SK-N-SH (cell line): ENCODE results near the gene MRPL55. TPM values are rescaled to one million over a fixed set of nuclear protein-coding genes. Genes with fewer than 3 reads are reported as not detected.
A peak's percentile ranks its signal among the peaks of the same experiment; 100 is the strongest.

Experiments
- CTCF ChIA-PET: fragments of 300-600, 350-600 bp; formaldehyde crosslinking; extraction: SDS; loops from one replicate; lab custom pipeline; 2021; lab: Yijun Ruan, JAX
- POLR2A ChIA-PET: fragments of 350-600 bp; sonication (Branson Sonifier 250); formaldehyde crosslinking; extraction: SDS; loops from one replicate; lab custom pipeline; 2020; ENCODE audit warnings: antibody characterized with exemption, inconsistent platforms; lab: Yijun Ruan, JAX
- DNase-seq: peaks from one replicate; pipeline ENCODE4 v3.0.0; 2012
- H2AFZ ChIP-seq: fragments of 200-600 bp; sonication (generic); 2 replicates; pipeline ENCODE4 v1.8.1; 2016; ENCODE audit warnings: antibody characterized with exemption, mild to moderate bottlenecking, low read depth
- H3F3A ChIP-seq: fragments of 200-600 bp; sonication (generic); replicated peaks from 2 replicates; pipeline ENCODE3; 2016; ENCODE audit warnings: antibody characterized with exemption, mild to moderate bottlenecking; ENCODE audit not compliant: insufficient read depth
- H3K27ac ChIP-seq, 2 experiments: fragments of 200-500 bp in 1 of 2; fragments of 200-600 bp in 1 of 2; sonication (Bioruptor generic) in 1 of 2; sonication (generic), shearing (Covaris generic) in 1 of 2; 2 replicates each; pipeline versions ENCODE4 v1.5.1 to v1.6.1; 2014 to 2016; ENCODE audit warnings: low read depth in 2 of 2, inconsistent platforms in 1 of 2, low read length in 1 of 2, mild to moderate bottlenecking in 1 of 2, mixed read lengths in 1 of 2
- H3K27me3 ChIP-seq: fragments of 200-600 bp; sonication (generic), shearing (Covaris generic); 2 replicates; pipeline ENCODE4 v1.6.1; 2016; ENCODE audit warnings: mixed run types; ENCODE audit not compliant: insufficient read depth
- H3K36me3 ChIP-seq, 2 experiments: fragments of 200-500 bp in 1 of 2; fragments of 200-600 bp in 1 of 2; sonication (Bioruptor generic) in 1 of 2; sonication (generic) in 1 of 2; replicated peaks in 1 of 2; 2 replicates each; pipeline versions ENCODE3 to v1.5.1; 2014 to 2016; ENCODE audit warnings: low read length in 1 of 2, mild to moderate bottlenecking in 1 of 2; ENCODE audit not compliant: insufficient read depth in 2 of 2, control insufficient read depth in 1 of 2
- H3K4me1 ChIP-seq, 2 experiments: fragments of 200-500 bp in 1 of 2; fragments of 200-600 bp in 1 of 2; sonication (Bioruptor generic) in 1 of 2; sonication (generic), shearing (Covaris generic) in 1 of 2; 2 replicates each; pipeline versions ENCODE4 v1.5.1 to v1.6.1; 2014 to 2016; ENCODE audit warnings: low read depth in 1 of 2, low read length in 1 of 2, mixed run types in 1 of 2; ENCODE audit not compliant: insufficient read depth in 2 of 2, control insufficient read depth in 1 of 2
- H3K4me2 ChIP-seq: fragments of 200-600 bp; sonication (generic), shearing (Covaris generic); 2 replicates; pipeline ENCODE4 v1.6.1; 2017; ENCODE audit warnings: mixed run types
- H3K4me3 ChIP-seq, 2 experiments: fragments of 200-500 bp in 1 of 2; fragments of 200-600 bp in 1 of 2; sonication (Bioruptor generic) in 1 of 2; sonication (generic), shearing (Covaris generic) in 1 of 2; 2 replicates each; pipeline versions ENCODE4 v1.5.1 to v1.8.1; 2014 to 2016; ENCODE audit warnings: low read depth in 2 of 2, inconsistent platforms in 1 of 2, low read length in 1 of 2, mild to moderate bottlenecking in 1 of 2, mixed read lengths in 1 of 2, moderate library complexity in 1 of 2
- H3K79me2 ChIP-seq: fragments of 200-600 bp; sonication (generic); 2 replicates; pipeline ENCODE4 v1.8.1; 2017; ENCODE audit warnings: mild to moderate bottlenecking; ENCODE audit not compliant: insufficient read depth
- H3K9ac ChIP-seq: fragments of 200-600 bp; sonication (generic); 2 replicates; pipeline ENCODE4 v1.6.1; 2017; ENCODE audit warnings: mixed run types
- H3K9me2 ChIP-seq: fragments of 200-600 bp; sonication (generic); 2 replicates; pipeline ENCODE4 v1.6.1; 2017; ENCODE audit warnings: mixed run types
- H3K9me3 ChIP-seq: fragments of 200-600 bp; sonication (generic); 2 replicates; pipeline ENCODE4 v1.6.1; 2017; ENCODE audit warnings: mixed run types, mild to moderate bottlenecking, moderate library complexity
- H4K20me1 ChIP-seq: fragments of 200-600 bp; sonication (generic); 2 replicates; pipeline ENCODE4 v1.6.1; 2017; ENCODE audit warnings: mild to moderate bottlenecking, mixed run types; ENCODE audit not compliant: insufficient read depth
- CHD2 ChIP-seq: fragments of 150-350 bp; IDR thresholded peaks from 2 replicates; pipeline ENCODE4 v1.6.1; 2018; ENCODE audit warnings: low read length; ENCODE audit not compliant: partially characterized antibody
- ELF1 ChIP-seq: IDR thresholded peaks from 2 replicates; pipeline ENCODE4 v1.4.0; 2012
- EP300 ChIP-seq, 2 experiments: IDR thresholded peaks; 2 replicates each; pipeline versions ENCODE4 v1.4.0 to v1.6.1; 2012; ENCODE audit warnings: borderline replicate concordance in 1 of 2, low read depth in 1 of 2, low read length in 1 of 2
- EZH2phosphoT487 ChIP-seq: fragments of 200-600 bp; sonication (generic); IDR thresholded peaks from 2 replicates; pipeline ENCODE4 v1.6.1; 2017; ENCODE audit warnings: low read depth, mixed run types, mild to moderate bottlenecking, antibody characterized with exemption, moderate library complexity, borderline replicate concordance
- FOSL2 ChIP-seq: IDR thresholded peaks from 2 replicates; pipeline ENCODE4 v1.4.0; 2012; ENCODE audit warnings: low read depth, mild to moderate bottlenecking, moderate library complexity, borderline replicate concordance
- FOXM1 ChIP-seq: IDR thresholded peaks from 2 replicates; pipeline ENCODE4 v1.4.0; 2012; ENCODE audit warnings: low read depth, mild to moderate bottlenecking
- GABPA ChIP-seq: IDR thresholded peaks from 2 replicates; pipeline ENCODE4 v1.4.0; 2012; ENCODE audit warnings: low read depth, mild to moderate bottlenecking
- GATA2 ChIP-seq: sonication (generic); formaldehyde crosslinking; IDR thresholded peaks from 2 replicates; pipeline ENCODE4 v1.5.0; 2020; ENCODE audit warnings: mild to moderate bottlenecking, missing genetic modification reagents
- JUND ChIP-seq: IDR thresholded peaks from 2 replicates; pipeline ENCODE4 v1.4.0; 2012
- MAX ChIP-seq: IDR thresholded peaks from 2 replicates; pipeline ENCODE4 v1.4.0; 2012; ENCODE audit warnings: low read depth
- MXI1 ChIP-seq: IDR thresholded peaks from 2 replicates; pipeline ENCODE4 v1.6.1; 2012; ENCODE audit warnings: mild to moderate bottlenecking, low read depth, low read length, improper control_type of control experiment
- NRF1 ChIP-seq: IDR thresholded peaks from 2 replicates; pipeline ENCODE4 v1.6.1; 2012; ENCODE audit warnings: low read depth, mild to moderate bottlenecking, low read length
- POLR2AphosphoS5 ChIP-seq: IDR thresholded peaks from 2 replicates; pipeline ENCODE4 v1.6.1; 2012; ENCODE audit warnings: low read depth, low read length
- RCOR1 ChIP-seq: fragments of 150-350 bp; IDR thresholded peaks from 2 replicates; pipeline ENCODE4 v1.6.1; 2017; ENCODE audit warnings: antibody characterized with exemption, low read length
- RFX5 ChIP-seq: IDR thresholded peaks from 2 replicates; pipeline ENCODE4 v1.6.1; 2012; ENCODE audit warnings: mild to moderate bottlenecking, improper control_type of control experiment, low read length
- TAF1 ChIP-seq: IDR thresholded peaks from 2 replicates; pipeline ENCODE4 v1.6.1; 2012; ENCODE audit warnings: low read depth, mild to moderate bottlenecking, low read length, moderate library complexity, borderline replicate concordance
- TCF12 ChIP-seq: IDR thresholded peaks from 2 replicates; pipeline ENCODE4 v1.4.0; 2012
- USF1 ChIP-seq: IDR thresholded peaks from 2 replicates; pipeline ENCODE4 v1.4.0; 2012; ENCODE audit warnings: low read depth, borderline replicate concordance
- YY1 ChIP-seq: IDR thresholded peaks from 2 replicates; pipeline ENCODE4 v1.4.0; 2012; ENCODE audit warnings: low read depth, mild to moderate bottlenecking
- WGBS: methylation state at CpG from one replicate; pipeline ENCODE4 v1.1.6; 2017; ENCODE audit warnings: low lambda C conversion rate; 5-methylcytosine and 5-hydroxymethylcytosine counted together
- polyA plus RNA-seq, 3 experiments: library from polyadenylated mRNA; depleted of rRNA; stranded (reverse); fragments of >200 nt; gene quantifications; 2 replicates each; pipeline ENCODE4 v1.2.3, GENCODE V29; 2012
- TF ChIP-seq, protein P1 (sequence below): fragments of 200-600 bp; sonication (generic); IDR thresholded peaks from 2 replicates; pipeline ENCODE4 v1.6.1; 2017; ENCODE audit warnings: antibody characterized with exemption, mild to moderate bottlenecking, moderate library complexity
- TF ChIP-seq, protein P2 (sequence below): IDR thresholded peaks from 2 replicates; pipeline ENCODE4 v1.6.1; 2012; ENCODE audit warnings: mild to moderate bottlenecking, low read depth, low read length, moderate library complexity

The MRPL55 gene
- polyA plus RNA-seq, 1 of the 3 experiments (the other 2 are of a cell fraction): 75.3 TPM

DNA sequence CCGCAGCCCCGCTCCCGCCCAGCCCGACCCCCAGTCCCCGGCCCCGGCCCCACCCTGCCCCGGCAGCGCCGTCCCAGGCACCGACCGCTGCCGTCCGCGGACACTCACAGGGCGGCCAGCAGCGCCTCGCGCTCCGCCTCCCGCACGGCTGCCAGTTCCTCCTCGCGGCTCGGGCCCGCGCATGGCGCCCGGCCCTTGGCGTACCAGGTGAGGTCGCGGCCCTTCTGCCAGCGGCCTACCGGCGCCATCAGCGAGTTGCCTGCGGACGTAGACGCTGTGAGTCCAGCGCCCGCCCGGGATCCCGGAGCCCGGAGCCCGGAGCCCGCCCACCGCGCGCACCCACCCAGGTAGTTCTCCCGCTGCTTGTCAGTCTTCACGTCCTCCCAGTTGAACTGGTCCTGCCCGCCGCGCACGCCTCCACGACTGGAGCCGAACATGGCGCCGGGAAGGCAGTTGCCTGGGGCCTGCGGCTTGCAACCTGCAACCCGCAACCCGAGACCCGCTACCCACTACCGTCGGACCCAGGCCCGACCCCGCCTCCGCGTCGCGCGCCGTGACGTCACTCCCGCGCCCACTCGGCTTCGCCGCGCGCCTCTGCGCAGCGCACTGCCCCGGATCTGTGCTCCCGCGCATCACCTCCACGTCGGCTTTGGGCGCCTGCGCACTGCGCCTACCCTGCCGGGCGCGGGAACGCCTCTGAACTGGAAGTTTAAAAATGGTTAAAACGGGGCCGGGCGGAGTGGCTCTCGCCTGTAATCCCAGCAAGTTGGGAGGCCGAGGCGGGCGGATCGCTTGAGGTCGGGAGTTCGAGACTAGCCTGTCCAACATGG is 6.1 kb downstream of the MRPL55 start, which contains the start of gene C1orf35:
Gene C1orf35 (minus strand): TSS at position 535 of the 830 bp plus-strand sequence. CDS start 98 bp downstream, at position 437.
- Histone ChIP-seq H4K20me1 (peaks cover 39% of the 10 kb centered on the region), H3K36me3 (peaks cover 30 to 52% of the 10 kb centered on the region in 2 experiments), H3K4me3 (peak within 1 kb of the TSS; percentile 83 to 98), H3K9me2 (no peaks in the 10 kb centered on the region), H3K9ac (peak within 1 kb of the TSS; percentile 78), H3K9me3 (no peaks in the 10 kb centered on the region), H3K4me2 (peak within 1 kb of the TSS; percentile 77), H2AFZ (peak within 1 kb of the TSS; percentile 94), H3K4me1 (peaks cover 4 to 31% of the 10 kb centered on the region in 2 experiments; a peak in 3 of 4 replicates), H3K27me3 (no peaks in the 10 kb centered on the region), H3K79me2 (peaks cover 57% of the 10 kb centered on the region), H3F3A (peaks cover 28% of the 10 kb centered on the region), H3K27ac (peak within 1 kb of the TSS; percentile 75 to 79)
- TF ChIP-seq TCF12 (peak; percentile 9; the same call in 1 of the 2 replicates), ELF1 (0 out of 2 replicates have a peak, but pooled peaks have one; percentile 19), MAX (peak; percentile 92), JUND (no peak), USF1 (no peak), POLR2AphosphoS5 (peak; percentile 50; the same call in 1 of the 2 replicates), EP300 (IDR thresholded peaks at IDR 0.05; ENCODE audit: borderline replicate concordance in 1 of 2, low read depth in 1 of 2, low read length in 1 of 2) (peak in 1 of 2 experiments; percentile 15; a peak in 1 of 4 replicates), EZH2phosphoT487 (no peak), GATA2 (CRISPR knock-in tag) (no peak), CHD2 (peak; percentile 65), YY1 (0 out of 2 replicates have a peak, but pooled peaks have one; percentile 47), NRF1 (peak; percentile 99), MXI1 (peak; percentile 84), RFX5 (no peak), TAF1 (0 out of 2 replicates have a peak, but pooled peaks have one; percentile 51), RCOR1 (0 out of 2 replicates have a peak, but pooled peaks have one; percentile 14), GABPA (0 out of 2 replicates have a peak, but pooled peaks have one; percentile 29), FOSL2 (no peak), FOXM1 (no peak)
- TF ChIP-seq, protein P1, sequence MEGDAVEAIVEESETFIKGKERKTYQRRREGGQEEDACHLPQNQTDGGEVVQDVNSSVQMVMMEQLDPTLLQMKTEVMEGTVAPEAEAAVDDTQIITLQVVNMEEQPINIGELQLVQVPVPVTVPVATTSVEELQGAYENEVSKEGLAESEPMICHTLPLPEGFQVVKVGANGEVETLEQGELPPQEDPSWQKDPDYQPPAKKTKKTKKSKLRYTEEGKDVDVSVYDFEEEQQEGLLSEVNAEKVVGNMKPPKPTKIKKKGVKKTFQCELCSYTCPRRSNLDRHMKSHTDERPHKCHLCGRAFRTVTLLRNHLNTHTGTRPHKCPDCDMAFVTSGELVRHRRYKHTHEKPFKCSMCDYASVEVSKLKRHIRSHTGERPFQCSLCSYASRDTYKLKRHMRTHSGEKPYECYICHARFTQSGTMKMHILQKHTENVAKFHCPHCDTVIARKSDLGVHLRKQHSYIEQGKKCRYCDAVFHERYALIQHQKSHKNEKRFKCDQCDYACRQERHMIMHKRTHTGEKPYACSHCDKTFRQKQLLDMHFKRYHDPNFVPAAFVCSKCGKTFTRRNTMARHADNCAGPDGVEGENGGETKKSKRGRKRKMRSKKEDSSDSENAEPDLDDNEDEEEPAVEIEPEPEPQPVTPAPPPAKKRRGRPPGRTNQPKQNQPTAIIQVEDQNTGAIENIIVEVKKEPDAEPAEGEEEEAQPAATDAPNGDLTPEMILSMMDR: no peak
- TF ChIP-seq, protein P2, sequence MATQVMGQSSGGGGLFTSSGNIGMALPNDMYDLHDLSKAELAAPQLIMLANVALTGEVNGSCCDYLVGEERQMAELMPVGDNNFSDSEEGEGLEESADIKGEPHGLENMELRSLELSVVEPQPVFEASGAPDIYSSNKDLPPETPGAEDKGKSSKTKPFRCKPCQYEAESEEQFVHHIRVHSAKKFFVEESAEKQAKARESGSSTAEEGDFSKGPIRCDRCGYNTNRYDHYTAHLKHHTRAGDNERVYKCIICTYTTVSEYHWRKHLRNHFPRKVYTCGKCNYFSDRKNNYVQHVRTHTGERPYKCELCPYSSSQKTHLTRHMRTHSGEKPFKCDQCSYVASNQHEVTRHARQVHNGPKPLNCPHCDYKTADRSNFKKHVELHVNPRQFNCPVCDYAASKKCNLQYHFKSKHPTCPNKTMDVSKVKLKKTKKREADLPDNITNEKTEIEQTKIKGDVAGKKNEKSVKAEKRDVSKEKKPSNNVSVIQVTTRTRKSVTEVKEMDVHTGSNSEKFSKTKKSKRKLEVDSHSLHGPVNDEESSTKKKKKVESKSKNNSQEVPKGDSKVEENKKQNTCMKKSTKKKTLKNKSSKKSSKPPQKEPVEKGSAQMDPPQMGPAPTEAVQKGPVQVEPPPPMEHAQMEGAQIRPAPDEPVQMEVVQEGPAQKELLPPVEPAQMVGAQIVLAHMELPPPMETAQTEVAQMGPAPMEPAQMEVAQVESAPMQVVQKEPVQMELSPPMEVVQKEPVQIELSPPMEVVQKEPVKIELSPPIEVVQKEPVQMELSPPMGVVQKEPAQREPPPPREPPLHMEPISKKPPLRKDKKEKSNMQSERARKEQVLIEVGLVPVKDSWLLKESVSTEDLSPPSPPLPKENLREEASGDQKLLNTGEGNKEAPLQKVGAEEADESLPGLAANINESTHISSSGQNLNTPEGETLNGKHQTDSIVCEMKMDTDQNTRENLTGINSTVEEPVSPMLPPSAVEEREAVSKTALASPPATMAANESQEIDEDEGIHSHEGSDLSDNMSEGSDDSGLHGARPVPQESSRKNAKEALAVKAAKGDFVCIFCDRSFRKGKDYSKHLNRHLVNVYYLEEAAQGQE: peak; percentile 46; the same call in 1 of the 2 replicates
- ChIA-PET POLR2A (no interaction called here), CTCF (no interaction called here)
- WGBS: 1% methylated on average over 52 of the region's 104 CpGs
- DNase-seq: peak; percentile 99
